Fibroblast of lung (primary cell): ENCODE data around the gene SLC24A3. TPM values are rescaled to one million over a fixed set of nuclear protein-coding genes. Genes with fewer than 3 reads are reported as not detected.

Source experiments
- DNase-seq, 2 donors: peaks; one replicate each; pipeline versions ENCODE4 v3.0.0 to v3.0.0-alpha.2; 2010; ENCODE audit warnings: low read depth in 2 of 2
- H2AFZ ChIP-seq: 2 replicates; pipeline ENCODE4 v1.5.1; 2012; ENCODE audit warnings: low read length, control low read depth, inconsistent platforms
- H3K27ac ChIP-seq: 2 replicates; pipeline ENCODE4 v1.5.1; 2011; ENCODE audit warnings: low read length, control low read depth; ENCODE audit not compliant: insufficient read depth
- H3K27me3 ChIP-seq: 2 replicates; pipeline ENCODE4 v1.5.1; 2011; ENCODE audit warnings: mild to moderate bottlenecking, low read length; ENCODE audit not compliant: control insufficient read depth, insufficient read depth
- H3K36me3 ChIP-seq: 2 replicates; pipeline ENCODE4 v1.5.1; 2011; ENCODE audit warnings: low read length; ENCODE audit not compliant: control insufficient read depth, insufficient read depth
- H3K4me1 ChIP-seq: 2 replicates; pipeline ENCODE4 v1.5.1; 2011; ENCODE audit warnings: low read length; ENCODE audit not compliant: control insufficient read depth, insufficient read depth; ENCODE audit errors: extremely low read depth
- H3K4me2 ChIP-seq: 2 replicates; pipeline ENCODE4 v1.5.1; 2011; ENCODE audit warnings: low read length, control low read depth; ENCODE audit not compliant: insufficient read depth; ENCODE audit errors: extremely low read depth
- H3K4me3 ChIP-seq, 4 experiments: fragments of 200-600 bp in 1 of 4; sonication (generic) in 1 of 4; replicated peaks in 1 of 4; 2 replicates each; pipeline ENCODE4 v1.5.1; 2011 to 2016; ENCODE audit warnings: low read length in 4 of 4, low read depth in 3 of 4, mild to moderate bottlenecking in 3 of 4, control low read depth in 2 of 4, inconsistent platforms in 1 of 4, mixed read lengths in 1 of 4; ENCODE audit not compliant: insufficient read depth in 1 of 4; ENCODE audit errors: control extremely low read depth in 1 of 4
- H3K79me2 ChIP-seq: 2 replicates; pipeline ENCODE4 v1.5.1; 2012; ENCODE audit warnings: mild to moderate bottlenecking, low read length, inconsistent platforms; ENCODE audit not compliant: control insufficient read depth, insufficient read depth
- H3K9ac ChIP-seq: 2 replicates; pipeline ENCODE4 v1.5.1; 2011; ENCODE audit warnings: mild to moderate bottlenecking, low read length, control low read depth; ENCODE audit not compliant: insufficient read depth
- H3K9me3 ChIP-seq: 2 replicates; pipeline ENCODE4 v1.5.1; 2012; ENCODE audit warnings: low read depth, low read length; ENCODE audit not compliant: control insufficient read depth, insufficient read depth
- H4K20me1 ChIP-seq: 2 replicates; pipeline ENCODE4 v1.5.1; 2011; ENCODE audit warnings: low read length; ENCODE audit not compliant: control insufficient read depth, insufficient read depth; ENCODE audit errors: extremely low read depth
- CTCF ChIP-seq, 2 donors: IDR thresholded peaks in 1 of 2; conservative IDR thresholded peaks in 1 of 2; 1 replicate in 1 of 2; 2 replicates in 1 of 2; pipeline ENCODE4 v1.5.1; 2011 to 2012; ENCODE audit warnings: low read length in 2 of 2, control low read depth in 1 of 2, inconsistent platforms in 1 of 2, low read depth in 1 of 2, mild to moderate bottlenecking in 1 of 2
- EZH2 ChIP-seq: IDR thresholded peaks from 2 replicates; pipeline ENCODE4 v1.5.1; 2012; ENCODE audit warnings: low read length, control low read depth, mild to moderate bottlenecking; ENCODE audit errors: missing control alignments
- polyA plus RNA-seq, 2 donors: library from polyadenylated mRNA; depleted of rRNA in 1 of 2; stranded (reverse) in 1 of 2; unstranded in 1 of 2; fragments of >200 nt; gene quantifications; 2 replicates each; pipeline ENCODE4 v1.2.1, GENCODE V29; 2011 to 2012; ENCODE audit warnings: missing spikeins in 1 of 2
- total RNA-seq: library from RNA; depleted of rRNA; stranded (reverse); fragments of >200 nt; gene quantifications from 2 replicates; pipeline ENCODE4 v1.2.1, GENCODE V29; 2014

SLC24A3 gene
- total and polyA plus RNA-seq, 2 donors (not counting 1 experiment from before 2014, with no cell fraction given), result 0.03 to 1.8 TPM

GRCh38 chr20:19697415-19697814 is 485.0 kb downstream of the SLC24A3 start:
- H3K9me3 ChIP-seq, result no peaks in the 10 kb centered on the region
- no peaks in the 10 kb centered on the region for H3K36me3 ChIP-seq
- TF ChIP-seq CTCF (conservative IDR thresholded peaks at IDR 0.05 in 1 of 2, IDR thresholded peaks at IDR 0.05 in 1 of 2; ENCODE audit: low read depth in 1 of 2, low read length in 2 of 2) (no peak), EZH2 (no peak)
- H2AFZ ChIP-seq, result no peak overlapping the region
- no peak overlapping the region for H3K4me2 ChIP-seq
- no peaks in the 10 kb centered on the region for H4K20me1 ChIP-seq
- no peaks in the 10 kb centered on the region for H3K27me3 ChIP-seq
- no peaks in the 10 kb centered on the region for H3K4me1 ChIP-seq
- no peak overlapping the region for H3K4me3 ChIP-seq
- H3K79me2 ChIP-seq, result no peaks in the 10 kb centered on the region
- DNase-seq, result no peak
- H3K27ac ChIP-seq, result no peak overlapping the region
- no peak overlapping the region for H3K9ac ChIP-seq

GRCh38 chr20:19699180-19699971 is 486.9 kb downstream of the SLC24A3 start:
- TF ChIP-seq EZH2, result no peak
- TF ChIP-seq CTCF (conservative IDR thresholded peaks at IDR 0.05 in 1 of 2, IDR thresholded peaks at IDR 0.05 in 1 of 2; ENCODE audit: low read depth in 1 of 2, low read length in 2 of 2), result no peak
- Histone ChIP-seq H3K36me3 (no peaks in the 10 kb centered on the region), H3K27me3 (no peaks in the 10 kb centered on the region), H4K20me1 (no peaks in the 10 kb centered on the region), H2AFZ (no peak overlapping the region), H3K4me2 (no peak overlapping the region), H3K9me3 (no peaks in the 10 kb centered on the region), H3K4me3 (no peak overlapping the region), H3K9ac (no peak overlapping the region), H3K79me2 (no peaks in the 10 kb centered on the region), H3K27ac (no peak overlapping the region), H3K4me1 (no peaks in the 10 kb centered on the region)
- peak; percentile 42 to 88 for DNase-seq

GRCh38 chr20:19701429-19701828 is 489.0 kb downstream of the SLC24A3 start:
- H2AFZ ChIP-seq, result no peak overlapping the region
- no peaks in the 10 kb centered on the region for H3K27me3 ChIP-seq
- TF ChIP-seq CTCF (conservative IDR thresholded peaks at IDR 0.05 in 1 of 2, IDR thresholded peaks at IDR 0.05 in 1 of 2; ENCODE audit: low read depth in 1 of 2, low read length in 2 of 2) (no peak), EZH2 (no peak)
- H4K20me1 ChIP-seq, result no peaks in the 10 kb centered on the region
- no peak overlapping the region for H3K4me3 ChIP-seq
- H3K79me2 ChIP-seq, result no peaks in the 10 kb centered on the region
- no peaks in the 10 kb centered on the region for H3K36me3 ChIP-seq
- no peak for DNase-seq
- no peaks in the 10 kb centered on the region for H3K4me1 ChIP-seq
- no peaks in the 10 kb centered on the region for H3K9me3 ChIP-seq
- H3K9ac ChIP-seq, result no peak overlapping the region
- no peak overlapping the region for H3K27ac ChIP-seq
- no peak overlapping the region for H3K4me2 ChIP-seq
